ENCODE data around the gene ZSWIM4.

Gene ZSWIM4

DNA sequence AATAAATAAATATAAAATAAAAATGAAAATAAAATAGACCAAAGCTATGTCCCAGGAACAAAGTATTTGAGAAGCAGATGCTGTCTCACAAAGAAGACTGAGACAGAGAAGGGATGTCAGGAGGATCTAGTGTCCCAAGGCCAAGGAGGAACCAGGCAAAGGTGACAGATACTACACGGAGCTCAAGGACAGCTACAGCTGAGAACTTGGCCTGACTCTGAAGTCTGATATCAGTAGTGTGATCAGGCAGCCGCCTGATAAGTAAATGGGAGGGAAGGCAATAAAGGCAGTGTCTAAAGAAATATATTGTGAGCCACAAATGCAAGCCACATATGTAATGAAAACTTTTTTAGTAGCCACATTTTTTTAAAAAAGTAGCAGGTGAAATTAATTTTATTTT is 61.3 kb downstream of the ZSWIM4 start:
- peaks cover 7% of the 10 kb centered on the region for H3K4me1 ChIP-seq (ENCODE audit: low read length)
- TF ChIP-seq, protein P1, sequence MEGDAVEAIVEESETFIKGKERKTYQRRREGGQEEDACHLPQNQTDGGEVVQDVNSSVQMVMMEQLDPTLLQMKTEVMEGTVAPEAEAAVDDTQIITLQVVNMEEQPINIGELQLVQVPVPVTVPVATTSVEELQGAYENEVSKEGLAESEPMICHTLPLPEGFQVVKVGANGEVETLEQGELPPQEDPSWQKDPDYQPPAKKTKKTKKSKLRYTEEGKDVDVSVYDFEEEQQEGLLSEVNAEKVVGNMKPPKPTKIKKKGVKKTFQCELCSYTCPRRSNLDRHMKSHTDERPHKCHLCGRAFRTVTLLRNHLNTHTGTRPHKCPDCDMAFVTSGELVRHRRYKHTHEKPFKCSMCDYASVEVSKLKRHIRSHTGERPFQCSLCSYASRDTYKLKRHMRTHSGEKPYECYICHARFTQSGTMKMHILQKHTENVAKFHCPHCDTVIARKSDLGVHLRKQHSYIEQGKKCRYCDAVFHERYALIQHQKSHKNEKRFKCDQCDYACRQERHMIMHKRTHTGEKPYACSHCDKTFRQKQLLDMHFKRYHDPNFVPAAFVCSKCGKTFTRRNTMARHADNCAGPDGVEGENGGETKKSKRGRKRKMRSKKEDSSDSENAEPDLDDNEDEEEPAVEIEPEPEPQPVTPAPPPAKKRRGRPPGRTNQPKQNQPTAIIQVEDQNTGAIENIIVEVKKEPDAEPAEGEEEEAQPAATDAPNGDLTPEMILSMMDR (IDR thresholded peaks at IDR 0.05; ENCODE audit: low read depth, low read length) = no peak
- no peak for TF ChIP-seq EZH2phosphoT487 (IDR thresholded peaks at IDR 0.05; ENCODE audit: low read depth)
- no peaks in the 10 kb centered on the region for H3K9me3 ChIP-seq (ENCODE audit: insufficient read depth, low read length)
- H4K20me1 ChIP-seq (ENCODE audit: insufficient read depth, low read length) = no peaks in the 10 kb centered on the region
- H3K4me2 ChIP-seq (ENCODE audit: low read length) = no peak overlapping the region
- H3K79me2 ChIP-seq (ENCODE audit: low read length) = no peaks in the 10 kb centered on the region
- H2AFZ ChIP-seq (ENCODE audit: low read depth, low read length) = no peak overlapping the region
- no peak overlapping the region for H3K27ac ChIP-seq (ENCODE audit: low read length)
- no peak overlapping the region for H3K4me3 ChIP-seq (ENCODE audit: low read length)
- no peaks in the 10 kb centered on the region for H3K27me3 ChIP-seq (ENCODE audit: low read depth, low read length)
- H3K36me3 ChIP-seq (replicated peaks; ENCODE audit: low read depth, low read length) = no peaks in the 10 kb centered on the region
- H3K9ac ChIP-seq (ENCODE audit: low read length) = no peak overlapping the region

DNA sequence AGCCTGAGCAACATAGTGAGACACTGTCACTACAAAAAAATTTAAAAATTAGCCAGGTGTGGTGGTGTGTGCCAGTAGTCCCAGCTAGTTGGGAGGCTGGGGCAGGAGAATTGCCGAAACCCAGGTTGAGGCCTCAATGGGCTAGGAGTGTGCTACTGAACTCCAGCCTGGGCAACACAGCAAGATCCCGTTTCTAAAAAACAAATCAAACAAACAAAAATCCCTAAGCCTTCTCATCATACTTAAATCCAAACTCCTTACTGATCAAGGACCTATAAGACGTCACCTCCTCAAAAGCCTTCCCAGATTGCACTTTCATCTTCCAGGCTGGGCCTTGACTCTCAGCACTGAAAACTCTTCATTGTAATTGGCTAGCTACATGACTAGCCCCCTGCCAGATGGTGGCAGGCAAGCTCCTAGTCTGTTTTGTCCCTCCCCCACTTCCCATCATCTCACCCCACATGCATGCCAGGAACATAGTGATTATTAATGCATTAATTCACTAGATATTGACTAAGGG is 64.2 kb downstream of the ZSWIM4 start:
- H4K20me1 ChIP-seq (ENCODE audit: insufficient read depth, low read length) = no peaks in the 10 kb centered on the region
- H2AFZ ChIP-seq (ENCODE audit: low read depth, low read length) = no peak overlapping the region
- no peaks in the 10 kb centered on the region for H3K36me3 ChIP-seq (replicated peaks; ENCODE audit: low read depth, low read length)
- H3K79me2 ChIP-seq (ENCODE audit: low read length) = no peaks in the 10 kb centered on the region
- no peak overlapping the region for H3K27ac ChIP-seq (ENCODE audit: low read length)
- peaks cover 10% of the 10 kb centered on the region for H3K4me1 ChIP-seq (ENCODE audit: low read length)
- no peak overlapping the region for H3K4me3 ChIP-seq (ENCODE audit: low read length)
- no peak for TF ChIP-seq EZH2phosphoT487 (IDR thresholded peaks at IDR 0.05; ENCODE audit: low read depth)
- TF ChIP-seq, protein P1 (IDR thresholded peaks at IDR 0.05; ENCODE audit: low read depth, low read length) = peak; percentile 28
- peaks cover 10% of the 10 kb centered on the region for H3K27me3 ChIP-seq (ENCODE audit: low read depth, low read length)
- no peak overlapping the region for H3K9ac ChIP-seq (ENCODE audit: low read length)
- no peak overlapping the region for H3K4me2 ChIP-seq (ENCODE audit: low read length)
- H3K9me3 ChIP-seq (ENCODE audit: insufficient read depth, low read length) = no peaks in the 10 kb centered on the region

DNA sequence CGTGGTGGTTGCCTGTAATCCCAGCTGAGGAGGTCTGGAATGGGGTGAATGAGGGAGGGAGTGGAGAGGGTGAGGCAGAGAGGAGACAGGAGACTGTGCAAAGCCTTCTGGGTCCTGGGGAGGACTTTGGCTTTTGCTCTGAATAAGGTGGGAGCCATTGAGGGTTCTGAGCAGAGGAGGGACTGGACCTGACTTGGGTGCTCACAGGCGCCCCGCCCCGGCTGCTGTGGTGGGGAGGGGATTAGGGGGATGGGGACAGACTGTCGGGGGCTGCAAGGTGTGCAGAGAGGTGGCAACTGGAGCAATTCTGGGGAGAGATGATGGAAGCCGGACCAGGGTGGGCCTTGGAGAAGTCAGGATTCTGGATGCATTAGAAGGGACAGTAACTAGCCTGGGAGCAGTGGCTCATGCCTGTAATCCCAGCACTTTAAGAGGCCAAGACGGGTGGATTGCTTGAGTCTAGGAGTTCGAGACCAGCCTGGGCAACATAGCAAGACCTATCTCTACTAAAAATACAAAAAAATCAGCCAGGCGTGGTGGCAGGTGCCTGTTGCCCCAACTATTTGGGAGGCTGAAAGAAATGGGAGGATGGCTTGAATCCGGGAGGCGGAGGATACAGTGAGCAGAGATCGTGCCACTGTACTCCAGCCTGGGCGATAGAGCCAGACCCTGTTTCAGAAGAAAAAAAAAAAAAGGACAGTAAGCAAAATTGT is 65.6 kb downstream of the ZSWIM4 start:
- Histone ChIP-seq H3K79me2 (ENCODE audit: low read length) (no peaks in the 10 kb centered on the region), H2AFZ (ENCODE audit: low read depth, low read length) (peak overlapping the region; percentile 65; the same call in 1 of the 2 replicates), H3K4me1 (ENCODE audit: low read length) (peaks cover 10% of the 10 kb centered on the region), H3K27ac (ENCODE audit: low read length) (0 out of 2 replicates have a peak overlapping the region, but pooled peaks have one; percentile 34), H3K4me2 (ENCODE audit: low read length) (peak overlapping the region; percentile 90), H3K4me3 (ENCODE audit: low read length) (peak overlapping the region; percentile 81), H3K9me3 (ENCODE audit: insufficient read depth, low read length) (no peaks in the 10 kb centered on the region), H4K20me1 (ENCODE audit: insufficient read depth, low read length) (no peaks in the 10 kb centered on the region), H3K36me3 (replicated peaks; ENCODE audit: low read depth, low read length) (no peaks in the 10 kb centered on the region), H3K27me3 (ENCODE audit: low read depth, low read length) (peaks cover 16% of the 10 kb centered on the region), H3K9ac (ENCODE audit: low read length) (peak overlapping the region; percentile 80)
- TF ChIP-seq, protein P1 (IDR thresholded peaks at IDR 0.05; ENCODE audit: low read depth, low read length) = no peak

DNA sequence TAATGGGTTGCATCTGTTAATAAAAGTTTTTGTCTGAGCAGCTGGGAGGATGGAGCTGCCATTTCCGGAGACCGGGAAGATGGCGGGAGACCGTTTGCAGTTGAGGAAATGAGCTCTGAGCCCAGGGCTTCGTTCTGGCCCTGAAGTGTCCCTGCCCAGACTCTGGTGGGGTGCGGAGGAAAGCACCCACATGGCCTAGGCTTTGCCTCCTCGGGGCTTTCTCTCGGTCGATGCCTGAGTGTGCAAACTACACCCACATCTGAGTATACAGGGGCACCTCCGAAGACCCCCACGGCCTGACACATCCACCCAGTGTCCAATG is 66.1 kb downstream of the ZSWIM4 start:
- peak overlapping the region; percentile 81 for H3K4me3 ChIP-seq (ENCODE audit: low read length)
- H3K36me3 ChIP-seq (replicated peaks; ENCODE audit: low read depth, low read length) = no peaks in the 10 kb centered on the region
- H3K27me3 ChIP-seq (ENCODE audit: low read depth, low read length) = peaks cover 21% of the 10 kb centered on the region
- H3K27ac ChIP-seq (ENCODE audit: low read length) = peak overlapping the region; percentile 34
- no peaks in the 10 kb centered on the region for H3K79me2 ChIP-seq (ENCODE audit: low read length)
- peak overlapping the region; percentile 65 for H2AFZ ChIP-seq (ENCODE audit: low read depth, low read length)
- peak overlapping the region; percentile 90 for H3K4me2 ChIP-seq (ENCODE audit: low read length)
- H3K9ac ChIP-seq (ENCODE audit: low read length) = peak overlapping the region; percentile 80
- no peaks in the 10 kb centered on the region for H4K20me1 ChIP-seq (ENCODE audit: insufficient read depth, low read length)
- H3K4me1 ChIP-seq (ENCODE audit: low read length) = peaks cover 10% of the 10 kb centered on the region
- TF ChIP-seq, protein P1 (IDR thresholded peaks at IDR 0.05; ENCODE audit: low read depth, low read length) = no peak
- no peak for TF ChIP-seq EZH2phosphoT487 (IDR thresholded peaks at IDR 0.05; ENCODE audit: low read depth)
- no peaks in the 10 kb centered on the region for H3K9me3 ChIP-seq (ENCODE audit: insufficient read depth, low read length)
